HepG2 (cell line): Measurements from ENCODE around the gene COBLL1. TPM values are rescaled to one million over a fixed set of nuclear protein-coding genes. Genes with fewer than 3 reads are reported as not detected.
A peak's percentile ranks its signal among the peaks of the same experiment; 100 is the strongest.

ENCODE experiments used
- AGO1 ChIP-seq: fragments of 200-400 bp; formaldehyde crosslinking; IDR thresholded peaks from 2 replicates; pipeline ENCODE4 v1.6.1; 2017; ENCODE audit warnings: mild to moderate bottlenecking, low read depth, low read length, moderate library complexity; ENCODE audit not compliant: poor library complexity, severe bottlenecking
- AHR ChIP-seq: IDR thresholded peaks from 2 replicates; pipeline ENCODE4 v1.6.1; 2018; ENCODE audit warnings: missing genetic modification reagents, missing compliant biosample characterization
- AKAP8 ChIP-seq: sonication (generic); formaldehyde crosslinking; IDR thresholded peaks from 2 replicates; pipeline ENCODE4 v1.5.1; 2020; ENCODE audit warnings: mild to moderate bottlenecking, missing genetic modification reagents
- CEBPG ChIP-seq: IDR thresholded peaks from 2 replicates; pipeline ENCODE4 v1.6.1; 2016
- EHMT2 ChIP-seq: fragments of 200-600 bp; sonication (generic); IDR thresholded peaks from 2 replicates; pipeline ENCODE4 v1.7.0; 2017; ENCODE audit warnings: antibody characterized with exemption, low read depth, low read length, borderline replicate concordance
- FOSL1 ChIP-seq: sonication (generic); formaldehyde crosslinking; IDR thresholded peaks from 2 replicates; pipeline ENCODE4 v1.9.0; 2021; ENCODE audit warnings: missing genetic modification reagents, borderline replicate concordance
- FOXA1 ChIP-seq, 2 experiments: fragments of 450-650 bp in 1 of 2; sonication (generic) in 1 of 2; formaldehyde crosslinking in 1 of 2; IDR thresholded peaks; 2 replicates each; pipeline versions ENCODE4 v1.4.0 to v1.6.1; 2016 to 2020; ENCODE audit warnings: missing genetic modification reagents in 1 of 2
- GABPA ChIP-seq, 2 experiments: IDR thresholded peaks; 2 replicates each; pipeline ENCODE4 v1.6.1; 2011 to 2016; ENCODE audit warnings: low read depth in 2 of 2, low read length in 1 of 2, missing biosample characterization in 1 of 2, missing genetic modification characterization in 1 of 2
- GFI1 ChIP-seq: sonication (generic); formaldehyde crosslinking; IDR thresholded peaks from 2 replicates; pipeline ENCODE4 v1.5.0; 2020; ENCODE audit warnings: missing genetic modification reagents, mild to moderate bottlenecking, borderline replicate concordance
- MTF2 ChIP-seq: sonication (generic); formaldehyde crosslinking; IDR thresholded peaks from 2 replicates; pipeline ENCODE4 v1.5.0; 2020; ENCODE audit warnings: missing genetic modification reagents, borderline replicate concordance
- RFXAP ChIP-seq: sonication (generic); formaldehyde crosslinking; IDR thresholded peaks from 2 replicates; pipeline ENCODE4 v1.4.0; 2020; ENCODE audit warnings: missing genetic modification reagents, borderline replicate concordance
- SSRP1 ChIP-seq: IDR thresholded peaks from 2 replicates; pipeline ENCODE4 v1.6.1; 2016; ENCODE audit warnings: control low read depth
- ZFP36 ChIP-seq: fragments of 150-350 bp; IDR thresholded peaks from 2 replicates; pipeline ENCODE4 v1.6.1; 2018; ENCODE audit warnings: borderline replicate concordance, low read length, low read depth; ENCODE audit not compliant: partially characterized antibody
- ZNF501 ChIP-seq: sonication (generic); formaldehyde crosslinking; IDR thresholded peaks from 2 replicates; pipeline ENCODE4 v1.5.1; 2020; ENCODE audit warnings: mild to moderate bottlenecking, moderate library complexity, missing genetic modification reagents
- ZNF549 ChIP-seq: sonication (generic); formaldehyde crosslinking; IDR thresholded peaks from 2 replicates; pipeline ENCODE4 v1.5.0; 2020; ENCODE audit warnings: missing genetic modification reagents
- ZNF570 ChIP-seq: sonication (generic); formaldehyde crosslinking; IDR thresholded peaks from 2 replicates; pipeline ENCODE4 v1.4.0; 2020; ENCODE audit warnings: mild to moderate bottlenecking, missing genetic modification reagents, borderline replicate concordance
- ZSCAN20 ChIP-seq: sonication (generic); formaldehyde crosslinking; IDR thresholded peaks from 2 replicates; pipeline ENCODE4 v1.4.0; 2020; ENCODE audit warnings: missing genetic modification reagents, mild to moderate bottlenecking, borderline replicate concordance
- polyA plus RNA-seq, 8 experiments: library from polyadenylated mRNA; depleted of rRNA in 3 of 8; stranded (reverse) in 7 of 8; unstranded in 1 of 8; fragments of >200 nt; fragmentation: Illumina TruSeq in 4 of 8; extraction: Trizol in 4 of 8; gene quantifications; 2 replicates each; pipeline versions ENCODE4 v1.2.1 to v1.2.3, GENCODE V29; 2011 to 2016; ENCODE audit warnings: low read depth in 4 of 8, missing spikeins in 1 of 8, mixed read lengths in 1 of 8; ENCODE audit not compliant: insufficient read depth in 1 of 8
- total RNA-seq, 5 experiments: library from RNA; depleted of rRNA; stranded (reverse); fragments of >200 nt; fragmentation: Illumina TruSeq; extraction: Trizol; gene quantifications; 2 replicates each; pipeline ENCODE4 v1.2.3, GENCODE V29; 2016; ENCODE audit warnings: low read depth in 1 of 5
- TF ChIP-seq, protein P1 (sequence below): sonication (generic); formaldehyde crosslinking; IDR thresholded peaks from 2 replicates; pipeline ENCODE4 v1.5.1; 2020; ENCODE audit warnings: mild to moderate bottlenecking, missing genetic modification reagents, moderate library complexity
- TF ChIP-seq, protein P2 (sequence below), 2 experiments: IDR thresholded peaks; 2 replicates each; pipeline ENCODE4 v1.6.1; 2011 to 2012; ENCODE audit warnings: low read length in 2 of 2, borderline replicate concordance in 1 of 2, low read depth in 1 of 2, mild to moderate bottlenecking in 1 of 2, moderate library complexity in 1 of 2
- TF ChIP-seq, protein P3 (sequence below): IDR thresholded peaks from 2 replicates; pipeline ENCODE4 v1.6.1; 2012; ENCODE audit warnings: low read depth, low read length, improper control_type of control experiment

Gene COBLL1
- total and polyA plus RNA-seq, 2 of the 13 experiments (the other 11 are each of a cell fraction or from before 2014, with no cell fraction given): 32.6 to 86.8 TPM

DNA sequence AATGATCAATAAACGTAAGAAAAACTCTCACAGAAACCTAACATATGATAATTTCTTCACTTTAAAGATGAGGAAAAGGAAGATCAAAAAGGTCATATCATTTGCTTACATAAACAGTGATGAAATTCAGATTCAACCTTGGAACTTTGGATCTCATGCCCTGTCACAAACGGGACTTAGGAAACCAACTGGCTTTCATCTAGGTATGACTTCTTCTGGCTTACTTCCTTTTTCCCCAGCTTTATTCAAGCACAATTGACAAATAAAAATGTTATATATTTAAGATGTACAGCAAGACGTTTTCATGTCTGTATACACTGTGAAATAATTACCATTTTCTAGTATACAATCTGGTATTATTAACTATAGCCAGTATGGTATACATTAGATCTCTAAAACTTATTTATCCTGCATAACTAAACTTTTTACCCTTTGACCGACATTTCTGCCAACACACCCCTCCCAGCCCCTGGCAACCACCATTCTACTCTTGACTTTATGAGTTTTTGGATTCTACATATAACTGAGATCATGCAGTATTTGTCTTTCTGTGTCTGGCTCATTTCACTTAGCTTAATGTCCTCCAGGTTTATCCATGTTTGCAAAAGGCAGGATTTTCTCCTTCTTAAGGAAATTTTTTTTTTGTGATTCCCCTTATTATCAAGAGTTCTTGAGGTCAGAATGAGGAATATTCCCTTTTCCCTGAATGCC lies 46.0 kb upstream of the COBLL1 start (continued):
- TF ChIP-seq, protein P1, sequence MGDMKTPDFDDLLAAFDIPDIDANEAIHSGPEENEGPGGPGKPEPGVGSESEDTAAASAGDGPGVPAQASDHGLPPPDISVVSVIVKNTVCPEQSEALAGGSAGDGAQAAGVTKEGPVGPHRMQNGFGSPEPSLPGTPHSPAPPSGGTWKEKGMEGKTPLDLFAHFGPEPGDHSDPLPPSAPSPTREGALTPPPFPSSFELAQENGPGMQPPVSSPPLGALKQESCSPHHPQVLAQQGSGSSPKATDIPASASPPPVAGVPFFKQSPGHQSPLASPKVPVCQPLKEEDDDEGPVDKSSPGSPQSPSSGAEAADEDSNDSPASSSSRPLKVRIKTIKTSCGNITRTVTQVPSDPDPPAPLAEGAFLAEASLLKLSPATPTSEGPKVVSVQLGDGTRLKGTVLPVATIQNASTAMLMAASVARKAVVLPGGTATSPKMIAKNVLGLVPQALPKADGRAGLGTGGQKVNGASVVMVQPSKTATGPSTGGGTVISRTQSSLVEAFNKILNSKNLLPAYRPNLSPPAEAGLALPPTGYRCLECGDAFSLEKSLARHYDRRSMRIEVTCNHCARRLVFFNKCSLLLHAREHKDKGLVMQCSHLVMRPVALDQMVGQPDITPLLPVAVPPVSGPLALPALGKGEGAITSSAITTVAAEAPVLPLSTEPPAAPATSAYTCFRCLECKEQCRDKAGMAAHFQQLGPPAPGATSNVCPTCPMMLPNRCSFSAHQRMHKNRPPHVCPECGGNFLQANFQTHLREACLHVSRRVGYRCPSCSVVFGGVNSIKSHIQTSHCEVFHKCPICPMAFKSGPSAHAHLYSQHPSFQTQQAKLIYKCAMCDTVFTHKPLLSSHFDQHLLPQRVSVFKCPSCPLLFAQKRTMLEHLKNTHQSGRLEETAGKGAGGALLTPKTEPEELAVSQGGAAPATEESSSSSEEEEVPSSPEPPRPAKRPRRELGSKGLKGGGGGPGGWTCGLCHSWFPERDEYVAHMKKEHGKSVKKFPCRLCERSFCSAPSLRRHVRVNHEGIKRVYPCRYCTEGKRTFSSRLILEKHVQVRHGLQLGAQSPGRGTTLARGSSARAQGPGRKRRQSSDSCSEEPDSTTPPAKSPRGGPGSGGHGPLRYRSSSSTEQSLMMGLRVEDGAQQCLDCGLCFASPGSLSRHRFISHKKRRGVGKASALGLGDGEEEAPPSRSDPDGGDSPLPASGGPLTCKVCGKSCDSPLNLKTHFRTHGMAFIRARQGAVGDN (CRISPR knock-in tag): no peak
- TF ChIP-seq EHMT2 (peak; percentile 86; the same call in 1 of the 2 replicates), FOSL1 (CRISPR knock-in tag) (no peak), ZNF501 (CRISPR knock-in tag) (no peak), SSRP1 (CRISPR knock-in tag) (no peak), CEBPG (CRISPR knock-in tag) (peak; percentile 96), AKAP8 (no peak), AGO1 (no peak), ZFP36 (no peak), ZSCAN20 (CRISPR knock-in tag) (no peak), RFXAP (CRISPR knock-in tag) (no peak), FOXA1 (IDR thresholded peaks at IDR 0.05) (0 out of 2 replicates have a peak, but pooled peaks have one; percentile 17), FOXA1 (CRISPR knock-in tag; IDR thresholded peaks at IDR 0.05) (peak; percentile 87), ZNF549 (CRISPR knock-in tag) (no peak), MTF2 (CRISPR knock-in tag) (no peak), GFI1 (CRISPR knock-in tag) (0 out of 2 replicates have a peak, but pooled peaks have one; percentile 33), ZNF570 (CRISPR knock-in tag) (no peak), AHR (no peak; the same call in 1 of the 2 replicates), GABPA (IDR thresholded peaks at IDR 0.05; ENCODE audit: low read depth, low read length) (no peak), GABPA (CRISPR knock-in tag; IDR thresholded peaks at IDR 0.05; ENCODE audit: low read depth) (peak; percentile 49)
- TF ChIP-seq, protein P2, sequence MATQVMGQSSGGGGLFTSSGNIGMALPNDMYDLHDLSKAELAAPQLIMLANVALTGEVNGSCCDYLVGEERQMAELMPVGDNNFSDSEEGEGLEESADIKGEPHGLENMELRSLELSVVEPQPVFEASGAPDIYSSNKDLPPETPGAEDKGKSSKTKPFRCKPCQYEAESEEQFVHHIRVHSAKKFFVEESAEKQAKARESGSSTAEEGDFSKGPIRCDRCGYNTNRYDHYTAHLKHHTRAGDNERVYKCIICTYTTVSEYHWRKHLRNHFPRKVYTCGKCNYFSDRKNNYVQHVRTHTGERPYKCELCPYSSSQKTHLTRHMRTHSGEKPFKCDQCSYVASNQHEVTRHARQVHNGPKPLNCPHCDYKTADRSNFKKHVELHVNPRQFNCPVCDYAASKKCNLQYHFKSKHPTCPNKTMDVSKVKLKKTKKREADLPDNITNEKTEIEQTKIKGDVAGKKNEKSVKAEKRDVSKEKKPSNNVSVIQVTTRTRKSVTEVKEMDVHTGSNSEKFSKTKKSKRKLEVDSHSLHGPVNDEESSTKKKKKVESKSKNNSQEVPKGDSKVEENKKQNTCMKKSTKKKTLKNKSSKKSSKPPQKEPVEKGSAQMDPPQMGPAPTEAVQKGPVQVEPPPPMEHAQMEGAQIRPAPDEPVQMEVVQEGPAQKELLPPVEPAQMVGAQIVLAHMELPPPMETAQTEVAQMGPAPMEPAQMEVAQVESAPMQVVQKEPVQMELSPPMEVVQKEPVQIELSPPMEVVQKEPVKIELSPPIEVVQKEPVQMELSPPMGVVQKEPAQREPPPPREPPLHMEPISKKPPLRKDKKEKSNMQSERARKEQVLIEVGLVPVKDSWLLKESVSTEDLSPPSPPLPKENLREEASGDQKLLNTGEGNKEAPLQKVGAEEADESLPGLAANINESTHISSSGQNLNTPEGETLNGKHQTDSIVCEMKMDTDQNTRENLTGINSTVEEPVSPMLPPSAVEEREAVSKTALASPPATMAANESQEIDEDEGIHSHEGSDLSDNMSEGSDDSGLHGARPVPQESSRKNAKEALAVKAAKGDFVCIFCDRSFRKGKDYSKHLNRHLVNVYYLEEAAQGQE (IDR thresholded peaks at IDR 0.05; ENCODE audit: borderline replicate concordance in 1 of 2, low read depth in 1 of 2, low read length in 2 of 2): no peak
- TF ChIP-seq, protein P3, sequence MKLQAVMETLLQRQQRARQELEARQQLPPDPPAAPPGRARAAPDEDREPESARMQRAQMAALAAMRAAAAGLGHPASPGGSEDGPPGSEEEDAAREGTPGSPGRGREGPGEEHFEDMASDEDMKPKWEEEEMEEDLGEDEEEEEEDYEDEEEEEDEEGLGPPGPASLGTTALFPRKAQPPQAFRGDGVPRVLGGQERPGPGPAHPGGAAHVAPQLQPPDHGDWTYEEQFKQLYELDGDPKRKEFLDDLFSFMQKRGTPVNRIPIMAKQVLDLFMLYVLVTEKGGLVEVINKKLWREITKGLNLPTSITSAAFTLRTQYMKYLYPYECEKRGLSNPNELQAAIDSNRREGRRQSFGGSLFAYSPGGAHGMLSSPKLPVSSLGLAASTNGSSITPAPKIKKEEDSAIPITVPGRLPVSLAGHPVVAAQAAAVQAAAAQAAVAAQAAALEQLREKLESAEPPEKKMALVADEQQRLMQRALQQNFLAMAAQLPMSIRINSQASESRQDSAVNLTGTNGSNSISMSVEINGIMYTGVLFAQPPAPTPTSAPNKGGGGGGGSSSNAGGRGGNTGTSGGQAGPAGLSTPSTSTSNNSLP: peak; percentile 88
